Neural crest cell (in vitro differentiated cells): ENCODE results near the gene SOX11. TPM values are rescaled to one million over a fixed set of nuclear protein-coding genes. Genes with fewer than 3 reads are reported as not detected.
A peak's percentile ranks its signal among the peaks of the same experiment; 100 is the strongest.

Experiments used
- DNase-seq: peaks from one replicate; pipeline ENCODE4 v3.0.0; 2021; ENCODE audit warnings: low read depth, mixed read lengths, low spot score
- H3K27ac Mint-ChIP-seq: one replicate; pipeline ENCODE4 v1.8.0; 2021; ENCODE audit warnings: mild to moderate bottlenecking, mixed read lengths; ENCODE audit not compliant: unreplicated experiment
- H3K27me3 Mint-ChIP-seq: 2 replicates; pipeline ENCODE4 v1.8.0; 2021; ENCODE audit warnings: low read depth, mild to moderate bottlenecking, mixed read lengths
- H3K36me3 Mint-ChIP-seq: 2 replicates; pipeline ENCODE4 v1.8.0; 2021; ENCODE audit warnings: low read depth, mild to moderate bottlenecking, mixed read lengths
- H3K4me1 Mint-ChIP-seq: 2 replicates; pipeline ENCODE4 v1.8.0; 2021; ENCODE audit warnings: mixed read lengths
- H3K4me3 Mint-ChIP-seq: one replicate; pipeline ENCODE4 v1.8.0; 2021; ENCODE audit warnings: mild to moderate bottlenecking, mixed read lengths
- H3K9me3 Mint-ChIP-seq: 2 replicates; pipeline ENCODE4 v1.8.0; 2021; ENCODE audit warnings: mixed read lengths
- total RNA-seq: library from RNA; stranded (reverse); gene quantifications from 2 replicates; pipeline ENCODE4 v1.2.1, GENCODE V29; 2021
- TF ChIP-seq, protein P1 (sequence below): fragments of 200-600 bp; sonication (generic); conservative IDR thresholded peaks from 2 replicates; pipeline ENCODE4 v1.5.0; 2021; ENCODE audit warnings: antibody characterized with exemption, mild to moderate bottlenecking

The SOX11 gene
- total RNA-seq, 1 donor from 2014 or later = 197 TPM

DNA sequence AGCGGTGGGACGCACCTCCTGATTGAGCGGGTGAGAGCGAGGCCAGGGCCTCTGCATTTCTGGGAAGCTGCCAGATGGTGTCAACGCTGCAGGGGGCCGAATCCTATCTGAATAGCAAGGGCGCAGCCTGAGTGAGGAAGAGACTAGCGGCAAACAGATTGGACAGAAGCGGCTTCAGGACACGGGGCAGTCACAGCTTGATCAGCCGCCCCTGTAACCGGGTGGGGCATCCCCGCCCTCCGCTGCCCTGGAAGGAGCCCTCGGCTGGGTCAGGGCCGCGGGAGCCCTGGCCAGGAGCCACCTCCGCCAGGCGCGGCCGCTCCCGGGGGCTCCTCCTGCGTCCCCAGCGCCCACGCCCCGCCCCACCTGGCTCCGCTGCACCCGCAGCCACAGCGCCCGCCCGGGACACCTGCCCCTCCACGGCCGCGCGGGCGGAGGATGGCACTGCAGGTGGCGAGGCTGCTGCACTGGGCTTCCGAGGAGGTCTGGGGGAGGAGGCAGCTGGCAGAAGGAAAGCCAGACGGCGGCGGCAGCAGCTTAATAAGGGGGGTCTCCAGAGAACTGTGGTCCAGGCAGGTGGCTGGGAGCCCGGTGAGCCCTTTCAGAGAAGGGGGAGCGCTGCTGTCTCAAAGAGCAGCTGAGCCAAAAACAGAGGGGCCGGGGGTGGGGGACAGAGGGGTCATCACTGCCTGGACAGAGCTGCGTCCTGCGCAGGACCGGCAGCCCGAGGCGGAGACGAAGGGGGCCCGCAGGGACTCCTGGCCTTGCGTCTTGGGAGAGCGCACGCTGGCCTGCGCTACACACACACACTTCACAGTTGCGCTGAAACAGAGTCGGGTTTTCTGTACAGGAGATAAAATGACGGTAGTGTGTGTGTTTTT, 18.8 kb upstream of the SOX11 start:
- Mint-ChIP-seq H3K27me3 (peaks cover 12% of the 10 kb centered on the region), H3K27ac (no peak overlapping the region), H3K4me1 (peaks cover 12% of the 10 kb centered on the region), H3K36me3 (no peaks in the 10 kb centered on the region), H3K9me3 (no peaks in the 10 kb centered on the region), H3K4me3 (peak overlapping the region; percentile 81)
- TF ChIP-seq, protein P1, sequence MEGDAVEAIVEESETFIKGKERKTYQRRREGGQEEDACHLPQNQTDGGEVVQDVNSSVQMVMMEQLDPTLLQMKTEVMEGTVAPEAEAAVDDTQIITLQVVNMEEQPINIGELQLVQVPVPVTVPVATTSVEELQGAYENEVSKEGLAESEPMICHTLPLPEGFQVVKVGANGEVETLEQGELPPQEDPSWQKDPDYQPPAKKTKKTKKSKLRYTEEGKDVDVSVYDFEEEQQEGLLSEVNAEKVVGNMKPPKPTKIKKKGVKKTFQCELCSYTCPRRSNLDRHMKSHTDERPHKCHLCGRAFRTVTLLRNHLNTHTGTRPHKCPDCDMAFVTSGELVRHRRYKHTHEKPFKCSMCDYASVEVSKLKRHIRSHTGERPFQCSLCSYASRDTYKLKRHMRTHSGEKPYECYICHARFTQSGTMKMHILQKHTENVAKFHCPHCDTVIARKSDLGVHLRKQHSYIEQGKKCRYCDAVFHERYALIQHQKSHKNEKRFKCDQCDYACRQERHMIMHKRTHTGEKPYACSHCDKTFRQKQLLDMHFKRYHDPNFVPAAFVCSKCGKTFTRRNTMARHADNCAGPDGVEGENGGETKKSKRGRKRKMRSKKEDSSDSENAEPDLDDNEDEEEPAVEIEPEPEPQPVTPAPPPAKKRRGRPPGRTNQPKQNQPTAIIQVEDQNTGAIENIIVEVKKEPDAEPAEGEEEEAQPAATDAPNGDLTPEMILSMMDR = no peak
- peak; percentile 8 for DNase-seq

DNA sequence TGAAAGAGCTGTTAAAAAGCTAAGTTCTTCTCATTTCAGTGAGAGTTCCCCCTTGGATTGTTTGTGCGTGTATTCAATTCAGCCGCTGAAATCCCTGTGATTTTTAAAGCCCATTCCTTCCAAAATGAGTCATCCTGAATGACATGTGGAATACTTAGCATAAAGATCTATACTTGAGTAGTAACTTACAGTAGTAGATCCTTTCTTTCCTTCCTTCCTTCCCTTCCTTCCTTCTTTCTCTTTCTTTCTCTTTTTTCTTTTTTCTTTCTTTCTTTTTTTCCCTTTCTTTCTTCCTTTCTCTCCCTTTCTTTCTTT, 18.2 kb upstream of the SOX11 start:
- H3K4me1 Mint-ChIP-seq = peaks cover 12% of the 10 kb centered on the region
- H3K36me3 Mint-ChIP-seq = no peaks in the 10 kb centered on the region
- no peaks in the 10 kb centered on the region for H3K9me3 Mint-ChIP-seq
- no peak overlapping the region for H3K27ac Mint-ChIP-seq
- peak overlapping the region; percentile 81 for H3K4me3 Mint-ChIP-seq
- peaks cover 12% of the 10 kb centered on the region for H3K27me3 Mint-ChIP-seq
- TF ChIP-seq, protein P1 = no peak
- no peak for DNase-seq

DNA sequence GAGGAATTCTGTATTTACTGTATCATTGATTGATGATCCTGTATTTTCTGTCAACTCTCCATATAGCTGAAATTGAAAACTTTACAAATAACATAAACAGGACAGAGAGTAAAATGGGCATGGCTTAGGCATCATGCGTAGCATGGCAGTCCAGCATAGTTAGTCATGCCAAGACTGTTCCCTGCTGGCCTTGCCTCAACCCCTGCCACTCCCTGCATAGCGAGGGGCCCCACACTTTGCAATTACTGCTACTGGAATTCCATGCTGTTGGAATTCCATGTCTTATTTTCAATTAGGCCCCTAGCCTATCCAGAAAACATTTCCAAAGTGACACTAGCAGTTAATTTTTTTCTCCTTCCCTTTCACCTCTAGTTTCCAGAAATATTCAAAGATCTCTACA, 15.1 kb upstream of the SOX11 start:
- Mint-ChIP-seq H3K4me3 (no peak overlapping the region), H3K27me3 (peaks cover 12% of the 10 kb centered on the region), H3K9me3 (peaks cover 14% of the 10 kb centered on the region), H3K4me1 (peaks cover 12% of the 10 kb centered on the region), H3K27ac (no peak overlapping the region), H3K36me3 (peaks cover 17% of the 10 kb centered on the region)
- DNase-seq = no peak
- TF ChIP-seq, protein P1 = no peak

DNA sequence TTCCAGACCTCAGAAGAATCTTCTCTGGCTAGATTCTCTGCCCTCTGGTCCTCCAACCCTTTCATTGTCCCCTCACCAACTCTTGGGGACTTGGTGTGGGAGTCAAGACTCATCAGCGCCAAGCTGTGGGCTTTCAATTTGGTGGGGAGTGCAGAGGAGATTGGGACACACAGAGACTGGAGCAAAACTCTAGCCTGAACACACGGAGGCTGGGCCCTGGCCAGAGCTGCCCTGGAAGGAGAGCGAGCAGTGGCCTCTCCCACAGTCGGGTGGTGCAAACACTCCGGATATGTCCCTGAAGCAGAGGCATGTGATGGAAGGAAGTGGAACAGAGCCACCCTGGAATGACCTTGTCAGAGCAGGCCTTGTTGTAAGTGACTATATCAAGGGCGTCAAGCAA, 8.7 kb upstream of the SOX11 start:
- no peak for DNase-seq
- Mint-ChIP-seq H3K4me1 (peaks cover 18% of the 10 kb centered on the region), H3K27me3 (no peaks in the 10 kb centered on the region), H3K36me3 (peaks cover 19% of the 10 kb centered on the region), H3K27ac (no peak overlapping the region), H3K9me3 (peaks cover 14% of the 10 kb centered on the region), H3K4me3 (no peak overlapping the region)
- TF ChIP-seq, protein P1 = no peak

DNA sequence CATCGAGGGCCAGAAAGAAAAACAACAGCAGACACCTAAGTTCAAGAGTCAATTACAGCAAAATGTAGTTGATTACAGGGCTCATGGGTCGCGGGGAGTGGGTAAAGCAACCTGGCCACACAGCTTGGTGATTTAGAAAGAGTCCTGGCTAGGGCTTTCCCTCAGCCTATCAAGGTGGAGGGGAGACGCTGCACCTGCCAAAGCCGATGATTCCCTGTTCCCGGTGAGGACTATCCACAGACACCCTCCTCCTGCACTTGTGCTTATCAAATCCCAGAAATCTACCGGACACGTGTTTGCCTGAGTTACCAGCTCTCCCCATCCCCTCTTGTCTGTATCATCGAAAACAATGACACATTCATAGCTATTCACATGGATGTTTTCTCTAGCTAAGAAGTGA, 7.0 kb upstream of the SOX11 start:
- TF ChIP-seq, protein P1 = no peak
- Mint-ChIP-seq H3K27me3 (no peaks in the 10 kb centered on the region), H3K27ac (peak overlapping the region; percentile 20), H3K36me3 (peaks cover 18% of the 10 kb centered on the region), H3K4me1 (peaks cover 34% of the 10 kb centered on the region), H3K9me3 (peaks cover 14% of the 10 kb centered on the region), H3K4me3 (no peak overlapping the region)
- no peak for DNase-seq
